Activated T-helper 17 cell treated with anti-CD3 and anti-CD28 coated beads, Interleukin-2, amount 50 U/mL, for 72 hours (primary cell): ENCODE results near the gene CC2D2B. TPM values are rescaled to one million over a fixed set of nuclear protein-coding genes. Genes with fewer than 3 reads are reported as not detected.
"Not testable (repeated sequence)": the region's sequence is repeated elsewhere in the genome, so short reads cannot be mapped to it uniquely, and the experiment has no call there.

Experiments used
- ATAC-seq: fragments of 150-1000 bp; cut with Tn5 transposase; replicated peaks from 2 replicates; pipeline ENCODE4 v1.10.0; 2021; ENCODE audit warnings: mild to moderate bottlenecking, moderate library complexity
- H3K27ac Mint-ChIP-seq: one replicate; pipeline ENCODE4 v1.8.0; 2022; ENCODE audit warnings: mixed read lengths
- H3K27me3 Mint-ChIP-seq: one replicate; pipeline ENCODE4 v1.8.0; 2022; ENCODE audit warnings: mixed read lengths
- H3K36me3 Mint-ChIP-seq: one replicate; pipeline ENCODE4 v1.8.0; 2022; ENCODE audit warnings: low read depth, mild to moderate bottlenecking, mixed read lengths
- H3K4me1 Mint-ChIP-seq: one replicate; pipeline ENCODE4 v1.8.0; 2022; ENCODE audit warnings: mixed read lengths
- H3K4me3 Mint-ChIP-seq: one replicate; pipeline ENCODE4 v1.8.0; 2022; ENCODE audit warnings: mild to moderate bottlenecking, mixed read lengths
- H3K9me3 Mint-ChIP-seq: one replicate; pipeline ENCODE4 v1.8.0; 2022; ENCODE audit warnings: mixed read lengths
- total RNA-seq, 2 donors: library from RNA; stranded (reverse); gene quantifications; one replicate each; pipeline ENCODE4 v1.2.3, GENCODE V29; 2022

Gene CC2D2B
- total RNA-seq, 2 donors from 2014 or later: 0.24 to 0.73 TPM

- Mint-ChIP-seq H3K9me3 (no peaks in the 10 kb centered on the region), H3K36me3 (peaks cover 33% of the 10 kb centered on the region), H3K27ac (no peak overlapping the region), H3K27me3 (no peaks in the 10 kb centered on the region), H3K4me3 (no peak overlapping the region), H3K4me1 (no peaks in the 10 kb centered on the region)
- no peak for ATAC-seq
Observed at GRCh38 chr10:95877881-95878280, 29.9 kb upstream of the CC2D2B start.

DNA sequence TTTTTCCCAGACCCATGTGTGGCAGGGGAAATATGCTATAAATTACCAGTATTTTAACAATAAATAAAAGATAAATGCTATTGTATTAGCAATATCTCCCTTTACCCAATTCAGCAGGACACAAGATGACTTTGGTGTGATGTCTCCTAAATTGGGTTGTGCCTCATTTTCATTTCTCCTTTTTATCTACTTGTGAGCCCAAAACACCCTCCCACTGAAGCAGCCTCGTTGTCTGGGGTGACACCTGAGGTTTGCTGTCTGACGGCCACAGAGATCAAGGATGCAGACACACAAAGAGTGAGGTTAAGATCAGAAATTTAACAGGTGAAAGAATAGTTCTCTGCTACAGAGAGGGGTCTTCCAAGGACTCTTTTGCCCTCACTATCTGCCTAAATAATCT is 27.1 kb upstream of the CC2D2B start:
- H3K9me3 Mint-ChIP-seq: no peaks in the 10 kb centered on the region
- no peaks in the 10 kb centered on the region for H3K4me1 Mint-ChIP-seq
- peaks cover 8% of the 10 kb centered on the region for H3K36me3 Mint-ChIP-seq
- no peak for ATAC-seq
- H3K27me3 Mint-ChIP-seq: no peaks in the 10 kb centered on the region
- H3K27ac Mint-ChIP-seq: no peak overlapping the region
- H3K4me3 Mint-ChIP-seq: no peak overlapping the region

- Mint-ChIP-seq H3K27ac (no peak overlapping the region), H3K4me1 (no peaks in the 10 kb centered on the region), H3K4me3 (no peak overlapping the region), H3K27me3 (no peaks in the 10 kb centered on the region), H3K36me3 (peaks cover 3% of the 10 kb centered on the region), H3K9me3 (no peaks in the 10 kb centered on the region)
- ATAC-seq: no peak
Observed at GRCh38 chr10:95881316-95881715, 26.5 kb upstream of the CC2D2B start.

GRCh38 chr10:95889830-95890229 is 17.9 kb upstream of the CC2D2B start:
- Mint-ChIP-seq H3K36me3 (peaks cover 49% of the 10 kb centered on the region), H3K4me1 (no peaks in the 10 kb centered on the region), H3K9me3 (no peaks in the 10 kb centered on the region), H3K27me3 (no peaks in the 10 kb centered on the region), H3K4me3 (no peak overlapping the region), H3K27ac (no peak overlapping the region)
- no peak for ATAC-seq

DNA sequence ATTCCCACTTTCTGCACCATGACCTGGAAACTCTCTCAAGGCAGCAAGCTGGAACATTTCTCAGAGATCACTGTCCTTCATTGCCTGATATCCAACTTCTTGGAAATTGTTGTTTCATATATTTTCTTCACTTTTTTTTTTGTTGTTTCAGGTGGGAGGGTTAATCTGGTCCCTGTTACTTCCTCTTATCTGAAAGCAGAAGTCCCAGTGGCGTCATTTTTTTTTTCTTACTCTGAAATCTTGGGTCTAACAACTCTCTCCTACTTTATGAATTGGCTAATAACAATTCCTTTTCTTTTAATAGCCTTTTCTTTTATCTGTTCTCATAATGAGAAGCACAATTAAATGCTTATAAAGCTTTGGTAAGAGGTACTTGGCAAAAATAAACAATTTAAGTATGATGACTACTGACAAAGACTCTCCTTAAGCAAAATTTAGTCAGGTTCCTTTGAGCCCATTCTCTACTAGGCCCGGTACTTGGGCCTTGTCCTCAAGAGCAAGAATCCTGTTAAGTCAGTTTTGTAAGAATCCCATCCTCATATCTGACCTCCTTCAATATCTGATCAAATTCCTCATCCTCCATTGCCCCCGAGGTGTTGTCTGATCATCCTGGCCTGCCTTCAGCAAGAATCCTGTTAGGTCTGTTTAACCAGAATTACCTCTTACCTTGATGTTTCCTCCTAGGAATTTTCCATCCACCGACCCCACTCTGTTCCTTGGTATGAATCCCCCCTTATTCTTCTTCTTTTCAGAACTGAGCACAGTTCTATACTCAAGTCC is 11.5 kb upstream of the CC2D2B start:
- Mint-ChIP-seq H3K9me3 (no peaks in the 10 kb centered on the region), H3K4me3 (no peak overlapping the region), H3K27me3 (no peaks in the 10 kb centered on the region), H3K36me3 (peaks cover 88% of the 10 kb centered on the region), H3K4me1 (no peaks in the 10 kb centered on the region), H3K27ac (no peak overlapping the region)
- ATAC-seq: no peak

DNA sequence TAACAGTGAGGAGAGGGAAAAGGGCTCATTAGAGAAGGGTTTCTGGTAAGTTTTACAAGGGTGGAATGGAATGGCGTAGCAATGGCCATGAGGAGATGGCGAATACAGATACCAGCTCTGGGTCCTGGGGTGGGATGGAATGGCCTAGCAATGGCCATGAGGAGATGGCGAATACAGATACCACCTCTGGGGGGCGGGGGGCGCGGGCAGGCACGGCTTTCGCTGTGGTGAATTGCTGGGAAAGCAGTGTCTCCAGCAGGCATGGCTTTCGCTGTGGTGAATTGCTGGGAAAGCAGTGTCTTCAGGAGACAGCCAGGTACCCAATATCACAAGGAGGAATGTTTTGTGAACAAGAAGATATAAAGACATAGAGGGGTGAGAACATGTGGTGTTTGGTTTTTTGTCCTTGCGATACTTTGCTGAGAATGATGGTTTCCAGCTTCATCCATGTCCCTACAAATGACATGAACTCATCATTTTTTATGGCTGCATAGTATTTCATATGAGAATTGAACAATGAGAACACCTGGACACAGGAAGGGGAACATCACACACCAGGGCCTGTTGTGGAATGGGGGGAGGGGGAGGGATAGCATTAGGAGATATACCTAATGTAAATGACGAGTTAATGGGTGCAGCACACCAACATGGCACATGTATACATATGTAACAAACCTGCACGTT is 1.7 kb upstream of the CC2D2B start:
- H3K9me3 Mint-ChIP-seq, H3K4me1 Mint-ChIP-seq, H3K27ac Mint-ChIP-seq, ATAC-seq, H3K27me3 Mint-ChIP-seq, H3K36me3 Mint-ChIP-seq: not testable (repeated sequence)
- H3K4me3 Mint-ChIP-seq: peak overlapping the region; percentile 88

DNA sequence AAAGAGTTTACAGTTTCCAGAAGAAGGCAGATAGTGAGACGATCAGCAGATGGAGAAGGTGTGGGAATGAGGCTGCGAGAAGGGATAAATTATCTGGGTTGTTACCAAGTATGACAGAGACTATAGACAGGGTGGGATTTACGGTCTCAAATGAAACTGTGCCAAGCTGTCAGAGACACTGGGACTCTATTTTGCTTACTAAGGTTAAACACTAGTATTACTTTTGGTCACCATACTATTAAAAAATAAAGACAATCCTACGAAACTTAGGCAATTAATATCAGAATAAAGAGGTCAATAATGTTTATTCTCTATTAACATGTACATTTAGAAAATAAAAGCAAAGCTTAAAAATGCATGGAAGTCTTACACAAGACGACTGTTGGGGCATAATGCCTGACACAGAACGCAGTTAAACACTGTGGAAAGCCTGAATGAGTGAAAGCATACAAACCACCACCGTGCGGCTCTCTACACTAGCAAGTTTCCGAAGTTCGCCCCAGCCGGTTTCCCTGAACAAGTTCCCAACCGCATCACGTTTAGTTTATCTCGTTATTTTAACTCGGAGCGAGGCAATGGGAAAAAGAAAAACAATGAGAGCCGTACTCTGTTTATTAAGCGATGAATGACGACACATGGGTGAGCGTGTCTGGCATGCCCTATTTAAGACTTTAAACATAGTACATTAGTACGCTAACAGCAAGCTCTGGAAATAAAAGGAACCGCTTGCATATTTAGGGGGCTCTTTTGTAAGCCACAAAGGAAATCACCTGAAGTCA is 909 bp upstream of the CC2D2B start:
- no peaks in the 10 kb centered on the region for H3K9me3 Mint-ChIP-seq
- peaks cover 5% of the 10 kb centered on the region for H3K4me1 Mint-ChIP-seq
- ATAC-seq: peak; percentile 49
- H3K27ac Mint-ChIP-seq: no peak overlapping the region
- no peaks in the 10 kb centered on the region for H3K27me3 Mint-ChIP-seq
- peak overlapping the region; percentile 88 for H3K4me3 Mint-ChIP-seq
- peaks cover 2% of the 10 kb centered on the region for H3K36me3 Mint-ChIP-seq

DNA sequence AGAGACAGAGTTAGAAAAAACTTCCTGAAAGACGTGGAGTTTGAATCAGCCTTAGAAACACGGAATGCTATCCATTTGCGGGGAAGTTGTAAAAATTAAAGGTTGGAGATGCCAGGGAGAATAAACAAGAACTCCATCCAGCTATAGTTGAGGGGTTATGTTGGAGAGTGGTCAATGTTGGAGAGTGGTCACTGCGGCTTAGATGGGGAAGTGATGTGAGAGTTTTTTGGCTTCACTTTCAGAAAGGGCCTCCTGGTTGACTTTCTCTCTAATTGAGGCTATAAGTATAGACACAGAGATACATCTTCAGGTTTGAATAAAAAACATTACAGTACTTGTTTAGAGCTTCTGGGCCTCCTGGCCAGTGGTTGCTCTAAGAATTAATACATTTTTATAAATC is 675 bp downstream of the CC2D2B start:
- ATAC-seq: no peak
- Mint-ChIP-seq H3K4me3 (peak overlapping the region; percentile 88), H3K4me1 (peaks cover 5% of the 10 kb centered on the region), H3K9me3 (no peaks in the 10 kb centered on the region), H3K36me3 (no peaks in the 10 kb centered on the region), H3K27me3 (no peaks in the 10 kb centered on the region), H3K27ac (no peak overlapping the region)

DNA sequence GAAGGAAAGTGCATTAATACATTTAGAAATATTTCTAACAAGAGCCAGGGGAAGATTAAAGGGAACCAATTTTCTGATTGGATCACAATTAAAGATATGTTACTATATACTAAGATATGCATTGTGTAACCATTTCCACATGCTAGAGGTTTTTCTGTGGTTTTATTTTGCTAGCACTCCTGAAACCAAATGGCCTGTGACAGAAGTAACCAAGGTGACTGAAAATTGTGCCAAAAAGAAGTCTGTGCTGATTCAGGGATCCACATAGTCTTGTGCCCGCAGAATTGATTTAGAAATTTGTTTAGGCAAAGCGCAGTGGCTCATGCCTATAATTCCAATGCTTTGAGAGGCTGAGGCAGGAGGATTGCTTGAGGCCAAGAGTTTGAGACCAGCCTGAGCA is 1.8 kb downstream of the CC2D2B start:
- Mint-ChIP-seq H3K9me3 (no peaks in the 10 kb centered on the region), H3K27ac (no peak overlapping the region), H3K27me3 (peaks cover 4% of the 10 kb centered on the region), H3K4me3 (no peak overlapping the region), H3K36me3 (no peaks in the 10 kb centered on the region), H3K4me1 (peaks cover 5% of the 10 kb centered on the region)
- ATAC-seq: no peak

GRCh38 chr10:95916039-95916438 is 8.3 kb downstream of the CC2D2B start:
- H3K27ac Mint-ChIP-seq, ATAC-seq, H3K9me3 Mint-ChIP-seq, H3K4me3 Mint-ChIP-seq, H3K36me3 Mint-ChIP-seq, H3K4me1 Mint-ChIP-seq: not testable (repeated sequence)
- peaks cover 13% of the 10 kb centered on the region for H3K27me3 Mint-ChIP-seq

DNA sequence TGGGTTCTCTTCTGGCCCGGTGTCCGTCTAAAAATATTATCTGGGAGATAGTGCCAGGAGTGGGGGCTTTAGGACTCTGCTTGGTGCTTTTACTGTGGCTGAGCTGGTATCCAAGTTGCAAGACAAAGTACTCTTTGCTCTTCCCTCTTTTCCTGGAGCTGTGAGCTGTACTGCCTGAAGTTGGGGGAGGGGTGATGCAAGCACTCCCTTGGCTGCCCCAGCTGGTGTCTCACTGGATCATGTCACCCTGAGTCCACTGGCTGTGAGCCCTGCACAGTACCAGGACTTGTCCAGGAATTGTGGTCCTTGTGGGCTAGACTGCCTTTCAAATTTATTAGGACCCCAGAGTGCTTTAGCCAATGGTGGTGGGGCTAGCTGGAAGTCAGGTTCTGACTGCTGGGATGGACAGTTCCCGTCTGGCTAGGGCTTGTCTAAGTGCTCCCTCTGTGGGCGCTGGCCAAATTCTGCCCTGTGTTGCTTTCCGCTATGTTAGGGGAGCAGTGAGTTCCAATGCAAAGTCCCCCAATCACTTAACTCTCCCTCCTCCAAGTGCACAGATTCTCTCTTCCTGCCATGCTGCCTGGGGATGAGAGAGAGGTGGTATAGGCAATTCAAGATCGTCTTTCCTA is 13.1 kb downstream of the CC2D2B start:
- no peaks in the 10 kb centered on the region for H3K9me3 Mint-ChIP-seq
- H3K36me3 Mint-ChIP-seq: no peaks in the 10 kb centered on the region

GRCh38 chr10:95925033-95925432 is 17.3 kb downstream of the CC2D2B start:
- Mint-ChIP-seq H3K4me1 (no peaks in the 10 kb centered on the region), H3K36me3 (no peaks in the 10 kb centered on the region), H3K27ac (no peak overlapping the region), H3K4me3 (no peak overlapping the region), H3K9me3 (no peaks in the 10 kb centered on the region), H3K27me3 (peaks cover 6% of the 10 kb centered on the region)
- ATAC-seq: no peak

More for the DNA sequence above, 13.1 kb downstream of the CC2D2B start:
- no peak for ATAC-seq
- peaks cover 13% of the 10 kb centered on the region for H3K27me3 Mint-ChIP-seq
- no peak overlapping the region for H3K27ac Mint-ChIP-seq
- H3K4me3 Mint-ChIP-seq: no peak overlapping the region
- H3K4me1 Mint-ChIP-seq: no peaks in the 10 kb centered on the region

GRCh38 chr10:95935429-95935828 is 27.7 kb downstream of the CC2D2B start:
- no peak overlapping the region for H3K27ac Mint-ChIP-seq
- no peak for ATAC-seq
- H3K27me3 Mint-ChIP-seq: peaks cover 25% of the 10 kb centered on the region
- H3K4me1 Mint-ChIP-seq: no peaks in the 10 kb centered on the region
- no peaks in the 10 kb centered on the region for H3K36me3 Mint-ChIP-seq
- H3K9me3 Mint-ChIP-seq: peaks cover 12% of the 10 kb centered on the region
- no peak overlapping the region for H3K4me3 Mint-ChIP-seq

DNA sequence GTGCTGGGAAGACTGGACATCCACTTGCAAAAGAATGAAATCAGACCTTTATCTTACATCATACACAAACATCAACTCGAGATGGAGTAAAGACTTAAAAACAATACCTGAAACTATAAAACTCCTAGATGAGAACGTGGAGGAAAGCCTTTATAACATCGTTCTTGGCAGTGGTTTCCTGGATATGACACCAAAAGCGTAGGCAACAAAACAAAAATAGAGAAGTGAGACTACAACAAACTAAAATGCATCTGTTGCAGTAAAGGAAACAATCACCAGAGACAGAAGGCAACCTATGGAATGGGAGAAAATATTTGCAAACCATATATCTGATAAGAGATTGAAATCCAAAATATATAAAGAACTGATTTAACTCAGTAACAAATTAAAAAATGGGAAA is 33.3 kb downstream of the CC2D2B start:
- no peaks in the 10 kb centered on the region for H3K4me1 Mint-ChIP-seq
- H3K27me3 Mint-ChIP-seq: peaks cover 9% of the 10 kb centered on the region
- H3K4me3 Mint-ChIP-seq: no peak overlapping the region
- no peak overlapping the region for H3K27ac Mint-ChIP-seq
- H3K9me3 Mint-ChIP-seq: peaks cover 10% of the 10 kb centered on the region
- no peak for ATAC-seq
- H3K36me3 Mint-ChIP-seq: no peaks in the 10 kb centered on the region
